ENCODE results near the gene LITAFD.
A peak's percentile ranks its signal among the peaks of the same experiment; 100 is the strongest.

LITAFD gene

DNA sequence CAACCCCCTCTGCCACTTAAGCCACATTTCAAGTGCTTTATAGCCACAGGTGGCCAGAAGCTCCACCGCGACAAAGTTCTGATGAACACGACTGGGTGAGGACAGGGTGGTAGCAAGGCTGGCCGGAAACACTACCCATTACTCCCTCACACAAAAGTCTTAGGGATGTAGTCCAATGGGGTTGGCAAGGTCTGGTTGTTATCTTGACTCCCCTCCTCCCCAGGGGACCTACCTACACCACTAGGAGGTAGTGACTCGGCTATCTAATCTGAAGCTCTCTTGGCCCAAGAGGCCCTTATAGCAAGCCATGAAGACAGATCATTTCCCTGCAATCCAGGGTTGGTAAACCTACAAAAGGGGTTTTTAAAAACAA is 8.4 kb downstream of the LITAFD start:
- FAIRE-seq (no peak), DNase-seq (ENCODE audit: insufficient read length) (no peak)
- TF ChIP-seq TAF1 (IDR thresholded peaks at IDR 0.05; ENCODE audit: borderline replicate concordance, low read depth, low read length) (no peak), POLR2A (IDR thresholded peaks at IDR 0.05; ENCODE audit: low read depth, low read length) (no peak), POLR2AphosphoS5 (IDR thresholded peaks at IDR 0.05; ENCODE audit: low read depth, low read length) (0 out of 2 replicates have a peak, but pooled peaks have one; percentile 30)

DNA sequence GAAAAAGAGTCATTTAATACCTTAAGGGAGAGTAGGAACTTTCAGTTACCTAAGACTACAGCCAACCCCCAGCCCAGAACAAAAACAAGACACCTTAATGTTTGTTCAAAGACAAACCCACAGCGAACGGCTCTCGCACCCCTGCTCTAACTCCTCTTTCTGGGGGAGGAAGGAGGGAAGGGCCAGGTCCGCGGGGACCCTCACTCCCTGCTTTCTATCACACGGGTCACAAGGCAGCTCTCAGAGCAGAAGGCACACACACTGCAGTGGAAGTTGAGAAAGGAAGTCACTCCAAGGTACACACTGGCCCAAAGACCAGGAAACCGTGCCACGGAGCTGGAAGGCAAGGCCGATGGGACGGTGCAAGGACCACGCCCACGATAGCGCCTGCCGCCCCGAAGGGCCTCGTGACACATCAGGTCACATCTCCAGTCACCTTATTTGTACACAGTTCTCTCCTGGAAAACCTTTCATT is 10.0 kb downstream of the LITAFD start:
- no peak for DNase-seq (ENCODE audit: insufficient read length)
- no peak for TF ChIP-seq POLR2A (IDR thresholded peaks at IDR 0.05; ENCODE audit: low read depth, low read length)
- no peak for TF ChIP-seq POLR2AphosphoS5 (IDR thresholded peaks at IDR 0.05; ENCODE audit: low read depth, low read length)
- no peak for TF ChIP-seq TAF1 (IDR thresholded peaks at IDR 0.05; ENCODE audit: borderline replicate concordance, low read depth, low read length)
- FAIRE-seq: no peak

DNA sequence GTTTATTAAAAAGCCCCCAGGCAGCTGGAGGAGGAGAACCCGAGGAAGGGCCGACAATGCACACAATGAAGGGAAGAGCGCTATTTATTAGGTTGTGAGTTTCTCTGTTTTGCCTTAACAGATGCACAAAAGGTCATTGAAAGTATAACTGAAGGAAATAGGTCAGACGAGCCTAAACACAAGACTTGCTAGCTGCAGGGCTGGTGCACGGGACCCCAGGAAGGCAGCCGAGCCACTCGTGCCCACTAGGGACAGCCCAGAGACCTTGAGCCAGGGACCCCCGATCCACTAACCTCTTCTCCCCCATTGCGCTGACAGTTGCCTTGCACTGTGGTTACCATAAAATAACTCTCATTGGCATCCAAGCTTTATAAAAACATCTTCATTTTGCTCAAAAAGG is 11.3 kb downstream of the LITAFD start:
- TF ChIP-seq POLR2A (IDR thresholded peaks at IDR 0.05; ENCODE audit: low read depth, low read length): no peak
- FAIRE-seq (no peak), DNase-seq (ENCODE audit: insufficient read length) (no peak)

DNA sequence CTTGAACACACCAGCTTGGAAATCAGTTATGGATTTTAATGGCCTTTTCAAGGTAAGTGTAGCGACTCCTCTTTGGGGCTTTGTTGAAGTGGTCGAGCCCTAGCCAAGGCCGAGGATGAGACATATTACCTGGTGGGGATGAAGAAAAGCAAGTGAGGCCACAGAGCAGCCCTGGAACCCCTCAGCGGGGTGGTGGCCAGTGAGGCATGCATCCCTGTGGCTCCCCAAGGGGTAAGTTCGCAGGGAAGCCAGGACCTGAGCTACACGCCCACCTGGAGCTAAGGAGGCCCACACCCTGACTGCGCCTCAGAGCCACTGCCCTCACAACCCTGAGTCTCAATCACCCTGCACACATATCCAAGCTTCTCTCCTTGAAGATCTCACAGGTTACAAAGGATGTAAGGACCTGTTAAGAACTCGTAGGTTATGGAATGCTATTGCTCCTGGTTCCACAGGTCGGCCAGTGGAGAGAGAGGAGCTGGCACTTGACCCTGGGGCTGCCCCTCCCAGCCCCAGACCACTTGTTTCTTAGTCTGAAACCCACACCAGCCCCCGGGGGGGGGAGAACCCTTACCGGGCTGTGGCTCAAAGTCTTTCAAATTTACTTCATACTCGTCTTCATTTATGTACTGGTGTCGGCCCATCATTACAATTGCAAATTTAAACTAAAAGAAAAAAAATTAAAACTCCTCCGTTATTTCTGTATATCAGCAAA is 12.0 kb downstream of the LITAFD start:
- FAIRE-seq (no peak), DNase-seq (ENCODE audit: insufficient read length) (no peak)
- no peak for TF ChIP-seq TAF1 (IDR thresholded peaks at IDR 0.05; ENCODE audit: borderline replicate concordance, low read depth, low read length)
- no peak for TF ChIP-seq POLR2A (IDR thresholded peaks at IDR 0.05; ENCODE audit: low read depth, low read length)
- TF ChIP-seq POLR2AphosphoS5 (IDR thresholded peaks at IDR 0.05; ENCODE audit: low read depth, low read length): no peak

DNA sequence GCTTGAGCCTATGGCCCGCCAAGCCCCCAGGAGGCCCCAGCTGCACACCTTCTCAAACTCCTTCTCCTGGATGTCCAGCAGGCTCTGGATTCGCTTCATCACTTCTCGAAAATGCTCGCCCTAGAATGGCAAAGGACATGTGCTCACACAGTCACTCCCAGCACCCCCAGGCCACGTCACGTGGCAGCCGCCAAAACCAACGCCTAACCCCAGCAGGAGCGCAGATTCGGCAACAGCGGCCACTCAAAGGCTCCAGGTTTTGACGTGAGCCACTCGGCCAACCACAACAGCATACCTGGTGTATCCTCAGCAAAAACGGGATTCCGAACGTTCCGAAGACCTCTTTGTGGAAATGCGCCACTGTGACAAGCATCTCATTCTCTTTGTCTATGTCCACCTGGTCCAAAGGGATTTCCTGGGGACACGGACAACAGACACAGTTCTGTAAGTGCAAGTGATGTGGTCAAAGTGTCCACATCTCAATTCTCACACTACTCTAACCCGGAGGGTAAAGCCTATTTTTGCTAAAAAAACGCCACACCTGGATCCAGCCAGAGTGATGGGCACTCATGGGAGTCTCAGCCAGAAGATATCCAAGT is 12.7 kb downstream of the LITAFD start:
- FAIRE-seq: no peak
- TF ChIP-seq POLR2A (IDR thresholded peaks at IDR 0.05; ENCODE audit: low read depth, low read length) (no peak), POLR2AphosphoS5 (IDR thresholded peaks at IDR 0.05; ENCODE audit: low read depth, low read length) (no peak), TAF1 (IDR thresholded peaks at IDR 0.05; ENCODE audit: borderline replicate concordance, low read depth, low read length) (no peak)
- DNase-seq (ENCODE audit: insufficient read length): no peak

DNA sequence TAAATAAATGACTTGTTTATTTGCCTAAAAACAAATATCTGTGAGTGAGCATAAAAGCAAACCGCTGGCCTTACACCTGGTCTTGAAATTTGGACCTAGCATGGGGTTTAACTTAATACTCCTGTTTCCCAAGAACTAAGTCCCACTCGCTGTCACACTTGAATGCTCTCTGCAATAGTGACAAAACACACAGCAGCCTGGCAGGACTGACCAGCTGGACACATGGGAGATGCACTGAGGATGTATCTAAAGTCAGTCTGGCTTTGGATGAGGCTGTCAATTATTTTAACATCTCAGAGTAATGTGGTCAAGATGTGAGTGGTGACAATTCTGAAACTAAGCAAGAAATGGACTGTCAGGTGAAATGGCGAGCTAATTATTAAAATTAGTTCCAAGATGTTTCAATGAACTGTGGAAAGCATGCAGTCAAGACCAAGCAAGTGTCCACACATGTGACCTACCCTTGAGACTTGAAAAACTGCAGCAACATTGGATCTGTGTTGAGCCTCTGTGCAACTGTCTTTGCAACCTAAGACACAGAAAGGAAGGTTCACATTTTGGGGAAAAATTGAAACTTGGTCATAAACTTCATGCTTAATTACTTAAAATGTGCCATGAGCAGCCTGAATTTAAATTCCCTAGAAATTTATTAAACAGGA is 16.6 kb downstream of the LITAFD start:
- FAIRE-seq (no peak), DNase-seq (ENCODE audit: insufficient read length) (no peak)
- TF ChIP-seq POLR2AphosphoS5 (IDR thresholded peaks at IDR 0.05; ENCODE audit: low read depth, low read length) (no peak), POLR2A (IDR thresholded peaks at IDR 0.05; ENCODE audit: low read depth, low read length) (no peak), TAF1 (IDR thresholded peaks at IDR 0.05; ENCODE audit: borderline replicate concordance, low read depth, low read length) (no peak)

DNA sequence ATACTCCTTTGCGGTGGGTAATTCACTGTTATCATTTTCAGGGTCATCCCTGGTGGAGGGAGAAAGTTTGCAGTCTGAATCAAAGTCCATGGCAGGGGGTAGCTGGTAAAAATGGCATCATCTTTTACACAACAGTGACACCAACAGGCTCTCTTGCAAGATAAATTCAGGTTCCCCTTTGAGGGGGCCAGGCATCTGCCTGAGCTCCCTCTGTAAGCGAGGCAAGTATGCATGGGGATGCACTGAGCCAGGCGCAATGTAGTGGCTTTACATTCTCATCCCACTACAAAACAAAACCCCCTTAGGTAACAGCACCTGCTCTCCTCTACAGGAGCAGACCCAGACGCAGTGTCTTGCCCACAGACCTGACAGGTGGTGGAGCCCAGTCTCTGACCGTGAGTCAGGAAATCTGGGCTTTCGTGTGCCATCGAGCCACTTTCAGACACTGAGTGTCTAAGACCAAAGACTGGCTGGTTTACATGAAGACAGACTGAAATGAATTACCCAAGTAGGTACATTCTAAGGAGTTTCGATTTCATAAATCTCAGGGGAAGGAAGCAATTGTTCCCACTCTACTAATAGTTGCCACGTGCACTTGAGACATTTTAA is 17.7 kb downstream of the LITAFD start:
- DNase-seq (ENCODE audit: insufficient read length) (no peak), FAIRE-seq (no peak)
- TF ChIP-seq POLR2AphosphoS5 (IDR thresholded peaks at IDR 0.05; ENCODE audit: low read depth, low read length) (no peak), TAF1 (IDR thresholded peaks at IDR 0.05; ENCODE audit: borderline replicate concordance, low read depth, low read length) (no peak), POLR2A (IDR thresholded peaks at IDR 0.05; ENCODE audit: low read depth, low read length) (no peak)

DNA sequence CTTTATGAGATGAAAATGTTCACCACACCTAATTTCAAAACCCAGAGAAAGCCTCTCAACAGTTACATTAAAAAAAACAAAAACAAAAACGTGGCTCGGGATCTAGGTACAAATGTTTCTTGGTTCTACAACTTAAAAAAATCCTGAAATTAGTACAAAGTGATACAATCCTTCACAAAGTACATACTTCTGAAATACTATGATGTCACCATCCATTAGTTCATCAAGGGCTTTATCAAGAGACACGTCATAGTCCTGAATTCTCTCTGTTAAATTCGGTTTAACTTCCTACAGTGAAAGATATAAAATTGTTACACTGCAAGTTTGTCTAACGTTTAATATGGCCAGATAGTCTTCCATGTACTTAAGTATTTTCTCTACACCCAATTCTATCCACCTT is 18.2 kb downstream of the LITAFD start:
- no peak for FAIRE-seq
- no peak for DNase-seq (ENCODE audit: insufficient read length)
- TF ChIP-seq TAF1 (IDR thresholded peaks at IDR 0.05; ENCODE audit: borderline replicate concordance, low read depth, low read length) (no peak), POLR2A (IDR thresholded peaks at IDR 0.05; ENCODE audit: low read depth, low read length) (no peak), POLR2AphosphoS5 (IDR thresholded peaks at IDR 0.05; ENCODE audit: low read depth, low read length) (no peak)

DNA sequence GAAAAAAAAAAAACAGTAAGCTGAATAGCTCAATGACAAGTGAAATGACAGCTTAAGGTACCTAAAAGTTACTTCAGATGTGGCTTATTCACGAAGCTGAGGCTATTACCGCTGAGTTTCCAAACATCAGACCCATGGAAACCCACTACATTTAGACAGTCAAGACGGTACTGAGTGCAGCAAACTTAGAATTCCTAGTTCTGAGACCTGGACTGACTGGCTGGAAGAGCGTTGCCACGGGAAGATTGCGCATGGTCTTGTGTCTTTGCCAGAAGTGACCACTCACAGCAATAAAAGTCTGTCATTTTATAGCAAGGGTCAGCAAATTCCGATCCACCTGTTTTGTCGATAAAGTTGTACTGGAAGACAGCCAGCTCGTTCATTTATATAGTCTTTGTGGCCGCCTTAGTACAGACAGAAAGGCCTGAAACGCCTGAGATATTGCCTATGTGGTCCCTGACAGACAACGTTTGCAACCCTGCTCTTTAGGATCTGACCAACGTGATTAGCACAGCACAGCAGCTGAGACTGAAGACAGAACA is 19.2 kb downstream of the LITAFD start:
- no peak for TF ChIP-seq TAF1 (IDR thresholded peaks at IDR 0.05; ENCODE audit: borderline replicate concordance, low read depth, low read length)
- TF ChIP-seq POLR2A (IDR thresholded peaks at IDR 0.05; ENCODE audit: low read depth, low read length): no peak
- no peak for TF ChIP-seq POLR2AphosphoS5 (IDR thresholded peaks at IDR 0.05; ENCODE audit: low read depth, low read length)
- DNase-seq (ENCODE audit: insufficient read length) (no peak), FAIRE-seq (no peak)

DNA sequence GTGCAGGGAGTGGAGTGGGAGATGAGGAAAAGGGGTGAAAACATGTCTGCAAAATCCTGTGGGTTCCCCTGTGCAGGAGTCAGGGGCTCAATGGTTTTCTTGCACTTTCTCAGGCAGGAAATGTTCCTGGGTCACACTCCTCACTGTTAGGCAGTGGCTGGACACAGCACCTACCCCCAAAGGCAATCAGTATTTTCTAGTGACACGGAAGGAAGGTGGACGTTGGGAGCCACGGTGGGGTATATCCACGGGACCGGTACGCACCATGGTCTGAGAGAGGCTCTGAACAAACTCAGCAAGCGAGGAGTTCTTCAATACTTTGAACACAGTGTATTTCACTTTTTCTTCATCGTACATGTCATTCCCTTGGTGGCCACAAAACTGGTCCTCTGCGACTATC is 20.9 kb downstream of the LITAFD start:
- TF ChIP-seq POLR2A (IDR thresholded peaks at IDR 0.05; ENCODE audit: low read depth, low read length) (no peak), POLR2AphosphoS5 (IDR thresholded peaks at IDR 0.05; ENCODE audit: low read depth, low read length) (no peak), TAF1 (IDR thresholded peaks at IDR 0.05; ENCODE audit: borderline replicate concordance, low read depth, low read length) (no peak)
- DNase-seq (ENCODE audit: insufficient read length): no peak
- no peak for FAIRE-seq

DNA sequence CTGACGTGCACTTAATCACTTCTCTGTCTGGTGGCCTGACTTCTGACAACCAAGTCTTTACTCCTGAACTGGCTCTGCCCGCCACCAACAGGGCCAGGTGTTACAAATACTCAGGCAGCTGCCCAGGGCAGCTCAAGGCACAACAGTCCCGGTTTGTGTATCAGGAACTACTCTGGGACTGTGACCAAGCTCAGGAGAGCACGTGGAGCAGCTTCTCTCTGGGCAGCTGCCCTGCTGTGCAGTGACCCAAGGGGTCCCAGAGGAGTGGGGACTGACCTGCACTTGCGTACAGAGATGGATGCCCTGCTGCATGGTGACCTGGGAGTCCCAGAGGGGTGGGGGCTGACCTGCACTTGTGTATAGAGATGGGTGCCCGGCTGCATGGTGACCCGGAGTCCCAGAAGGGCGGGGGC is 21.9 kb downstream of the LITAFD start:
- no peak for FAIRE-seq
- DNase-seq (ENCODE audit: insufficient read length): no peak
- TF ChIP-seq POLR2AphosphoS5 (IDR thresholded peaks at IDR 0.05; ENCODE audit: low read depth, low read length): no peak
- TF ChIP-seq TAF1 (IDR thresholded peaks at IDR 0.05; ENCODE audit: borderline replicate concordance, low read depth, low read length): no peak
- TF ChIP-seq POLR2A (IDR thresholded peaks at IDR 0.05; ENCODE audit: low read depth, low read length): no peak
